Nephron progenitor cell (in vitro differentiated cells): ENCODE results near the gene MLLT11.

Experiments
- DNase-seq: peaks from one replicate; pipeline ENCODE4 v3.0.0; 2021
- H3K27ac Mint-ChIP-seq: 2 replicates; pipeline ENCODE4 v1.8.0; 2021; ENCODE audit warnings: mild to moderate bottlenecking, moderate library complexity, mixed read lengths
- H3K27me3 Mint-ChIP-seq: 2 replicates; pipeline ENCODE4 v1.8.0; 2021; ENCODE audit warnings: mild to moderate bottlenecking, low read depth, mixed read lengths; ENCODE audit not compliant: poor library complexity
- H3K36me3 Mint-ChIP-seq: 2 replicates; pipeline ENCODE4 v1.8.0; 2021; ENCODE audit warnings: low read depth, mixed read lengths
- H3K4me1 Mint-ChIP-seq: 2 replicates; pipeline ENCODE4 v1.8.0; 2021; ENCODE audit warnings: mixed read lengths
- H3K4me3 Mint-ChIP-seq: 2 replicates; pipeline ENCODE4 v1.8.0; 2021; ENCODE audit warnings: mild to moderate bottlenecking, moderate library complexity, mixed read lengths
- H3K9me3 Mint-ChIP-seq: 2 replicates; pipeline ENCODE4 v1.8.0; 2021; ENCODE audit warnings: mild to moderate bottlenecking, moderate library complexity, mixed read lengths
- CTCF ChIP-seq: fragments of 200-600 bp; sonication (generic); IDR thresholded peaks from 2 replicates; pipeline ENCODE4 v1.5.0; 2021; ENCODE audit warnings: antibody characterized with exemption

Gene MLLT11

DNA sequence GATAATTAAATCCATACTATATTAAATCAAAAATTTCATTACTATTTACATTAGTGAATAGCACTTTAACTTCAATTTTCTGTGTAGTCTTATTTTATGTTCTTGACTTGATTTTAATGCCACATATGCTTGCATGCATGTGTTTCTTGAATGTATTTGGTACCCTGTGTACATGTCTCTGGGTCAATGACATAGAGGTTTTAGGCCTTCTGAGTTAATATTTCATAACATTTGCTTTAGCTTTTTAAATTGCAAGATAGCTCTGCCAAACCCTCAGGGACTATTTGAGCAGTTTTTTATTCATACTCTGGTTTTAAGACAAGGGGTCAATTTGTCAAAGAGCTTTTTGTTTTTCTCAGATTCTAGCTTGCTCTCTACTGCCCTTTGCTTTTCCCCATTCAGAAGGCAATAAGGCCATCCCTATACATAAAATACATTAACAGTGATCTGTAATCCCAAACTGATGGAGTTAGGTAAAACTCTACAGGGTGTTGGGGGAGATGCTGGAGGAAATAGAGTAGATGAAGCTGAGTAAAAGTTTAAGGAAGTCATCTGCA lies 5.0 kb downstream of the MLLT11 start:
- H3K9me3 Mint-ChIP-seq, result no peaks in the 10 kb centered on the region
- H3K4me1 Mint-ChIP-seq, result peaks cover 56% of the 10 kb centered on the region
- peak overlapping the region; percentile 37 for H3K27ac Mint-ChIP-seq
- H3K36me3 Mint-ChIP-seq, result peaks cover 54% of the 10 kb centered on the region
- no peaks in the 10 kb centered on the region for H3K27me3 Mint-ChIP-seq
- no peak overlapping the region for H3K4me3 Mint-ChIP-seq
- DNase-seq, result no peak
- no peak for TF ChIP-seq CTCF

GRCh38 chr1:151067185-151067584 lies 7.0 kb downstream of the MLLT11 start:
- Mint-ChIP-seq H3K36me3 (peaks cover 51% of the 10 kb centered on the region), H3K9me3 (no peaks in the 10 kb centered on the region), H3K27me3 (no peaks in the 10 kb centered on the region), H3K4me3 (no peak overlapping the region), H3K27ac (no peak overlapping the region), H3K4me1 (peaks cover 52% of the 10 kb centered on the region)
- DNase-seq, result no peak
- TF ChIP-seq CTCF, result no peak

DNA sequence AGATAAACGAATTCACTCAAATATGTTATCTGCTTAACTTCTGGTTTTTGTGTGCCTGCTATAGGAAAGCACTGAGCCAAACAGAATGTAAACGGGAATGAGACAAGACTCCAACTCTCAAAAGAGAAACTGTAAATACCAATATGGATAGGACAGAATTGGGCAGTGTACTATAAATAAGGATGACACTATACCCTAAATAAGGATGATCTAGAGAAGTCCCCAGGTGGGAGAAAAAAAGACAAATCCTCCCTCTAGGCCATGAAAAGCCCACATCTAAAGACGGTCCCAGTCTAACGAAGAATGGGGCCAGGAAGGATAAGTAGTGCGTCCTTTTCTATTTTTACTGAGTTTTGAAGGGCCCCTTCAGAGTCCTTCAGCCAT lies 8.9 kb downstream of the MLLT11 start:
- no peak for TF ChIP-seq CTCF
- Mint-ChIP-seq H3K4me1 (peaks cover 41% of the 10 kb centered on the region), H3K27me3 (peaks cover 3% of the 10 kb centered on the region), H3K27ac (peak overlapping the region; percentile 68), H3K36me3 (peaks cover 51% of the 10 kb centered on the region), H3K9me3 (no peaks in the 10 kb centered on the region), H3K4me3 (peak overlapping the region; percentile 66)
- DNase-seq, result no peak

DNA sequence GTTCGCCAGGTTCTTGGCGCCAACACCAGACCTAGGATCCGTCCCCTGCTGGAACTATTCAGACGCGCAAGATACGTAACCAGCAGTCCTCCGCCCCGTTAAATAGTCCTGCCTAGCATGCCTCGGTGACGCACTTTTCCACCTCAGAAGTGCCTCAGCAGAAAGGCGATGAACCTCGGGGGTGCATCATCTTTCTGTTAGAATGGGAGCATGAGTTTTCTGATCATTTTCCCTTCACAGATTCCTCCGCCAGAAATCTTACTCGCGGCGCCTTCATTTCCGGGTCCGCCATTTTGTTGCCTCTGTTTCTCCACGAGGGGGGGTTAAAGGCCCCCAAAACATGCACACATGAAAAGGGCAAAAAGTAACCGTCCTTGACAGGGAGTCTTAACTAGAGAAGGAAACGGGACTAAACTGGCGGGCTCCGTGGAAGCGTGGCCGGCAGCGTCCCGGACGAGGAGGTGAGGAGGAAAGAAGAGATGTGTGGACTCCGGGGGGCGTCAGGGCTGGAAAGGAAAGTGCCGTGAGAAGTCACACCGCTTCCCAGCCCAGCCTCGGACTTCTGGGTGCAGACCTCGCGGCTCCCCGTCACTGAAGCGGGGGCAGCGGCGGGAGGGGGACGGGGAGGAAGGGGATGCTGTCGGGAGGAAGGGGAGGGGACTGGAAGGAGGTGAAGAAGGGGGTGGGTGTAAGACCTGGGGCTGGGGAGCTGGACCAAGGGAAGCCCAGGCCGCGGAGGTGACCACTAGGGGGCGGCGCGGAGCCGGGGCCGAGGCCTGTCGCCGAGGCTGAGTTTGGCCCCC lies 10.5 kb downstream of the MLLT11 start, which contains the start of gene GABPB2:
Gene GABPB2, plus strand, starts transcription at position 288 of the 803 bp plus-strand sequence. CDS start 17,429 bp downstream, outside the sequence.
- peak within 1 kb of the TSS; percentile 100 for H3K27ac Mint-ChIP-seq
- peak; percentile 92 for TF ChIP-seq CTCF

GRCh38 chr1:151072224-151072623 lies 12.0 kb downstream of the MLLT11 start:
- TF ChIP-seq CTCF, result no peak
- Mint-ChIP-seq H3K27me3 (peaks cover 8% of the 10 kb centered on the region), H3K27ac (no peak overlapping the region), H3K4me3 (peak overlapping the region; percentile 96), H3K4me1 (peaks cover 28% of the 10 kb centered on the region), H3K9me3 (no peaks in the 10 kb centered on the region), H3K36me3 (peaks cover 31% of the 10 kb centered on the region)
- no peak for DNase-seq

More for the DNA sequence above, 10.5 kb downstream of the MLLT11 start, which contains the start of gene GABPB2:
- Mint-ChIP-seq H3K4me3 (peak within 1 kb of the TSS; percentile 96), H3K36me3 (peaks cover 44% of the 10 kb centered on the region), H3K4me1 (peaks cover 32% of the 10 kb centered on the region), H3K27me3 (peaks cover 3% of the 10 kb centered on the region), H3K9me3 (no peaks in the 10 kb centered on the region)
- peak; percentile 89 for DNase-seq
